Endothelial cell of umbilical vein (primary cell): ENCODE data around the gene IPO13. TPM values are rescaled to one million over a fixed set of nuclear protein-coding genes. Genes with fewer than 3 reads are reported as not detected.

ENCODE experiments used
- BruUV-seq: library from RNA; stranded (reverse); fragments of 400-500 nt; replicated peaks from 2 replicates; lab custom pipeline; 2021; lab: Mats Ljungman, UMichigan
- CTCF ChIA-PET: fragments of 300-600, 350-600 bp; sonication (Branson Sonifier 250); formaldehyde crosslinking; loops from one replicate; lab custom pipeline; 2021; ENCODE audit warnings: antibody characterized with exemption, inconsistent platforms; lab: Charles Lee
- POLR2A ChIA-PET: fragments of 300-600, 350-600 bp; sonication (Branson Sonifier 250); formaldehyde crosslinking; loops from one replicate; lab custom pipeline; 2021; ENCODE audit warnings: antibody characterized with exemption, inconsistent platforms; lab: Charles Lee
- DNase-seq: peaks from one replicate; pipeline ENCODE4 v3.0.0-alpha.2; 2011; ENCODE audit warnings: low read depth, low spot score
- FAIRE-seq: peaks from 2 replicates; lab custom pipeline; 2011; peaks lifted over from hg19 to GRCh38; lab: Jason Lieb, UNC
- H2AFZ ChIP-seq: 2 replicates; pipeline ENCODE4 v1.6.0; 2012; ENCODE audit warnings: low read depth, low read length, control low read depth, inconsistent platforms
- H3K27ac ChIP-seq: 2 replicates; pipeline ENCODE4 v1.5.1; 2011; ENCODE audit warnings: low read depth, mild to moderate bottlenecking, control low read depth, low read length, moderate library complexity; ENCODE audit not compliant: insufficient read depth
- H3K27me3 ChIP-seq, 2 experiments: 2 replicates each; pipeline versions ENCODE4 v1.6.0 to v1.6.1; 2011; ENCODE audit warnings: low read length in 2 of 2, mixed read lengths in 1 of 2; ENCODE audit not compliant: control insufficient read depth in 2 of 2, insufficient read depth in 2 of 2
- H3K36me3 ChIP-seq, 2 experiments: 2 replicates in 1 of 2; 3 replicates in 1 of 2; pipeline ENCODE4 v1.5.1; 2011; ENCODE audit warnings: low read length in 2 of 2, mild to moderate bottlenecking in 1 of 2, moderate library complexity in 1 of 2; ENCODE audit not compliant: control insufficient read depth in 2 of 2, insufficient read depth in 2 of 2; ENCODE audit errors: extremely low read depth in 1 of 2
- H3K4me1 ChIP-seq: 3 replicates; pipeline ENCODE4 v1.5.1; 2011; ENCODE audit warnings: mild to moderate bottlenecking, low read length; ENCODE audit not compliant: control insufficient read depth, insufficient read depth; ENCODE audit errors: extremely low read depth
- H3K4me2 ChIP-seq: 2 replicates; pipeline ENCODE4 v1.6.1; 2011; ENCODE audit warnings: low read length, control low read depth, mixed read lengths; ENCODE audit not compliant: insufficient read depth
- H3K4me3 ChIP-seq, 3 experiments: fragments of 200-600 bp in 1 of 3; sonication (generic), shearing (Covaris generic) in 1 of 3; replicated peaks in 1 of 3; 2 replicates each; pipeline ENCODE4 v1.5.1; 2011 to 2016; ENCODE audit warnings: control low read depth in 3 of 3, low read length in 3 of 3, mild to moderate bottlenecking in 2 of 3, inconsistent platforms in 1 of 3, low read depth in 1 of 3, moderate library complexity in 1 of 3; ENCODE audit not compliant: insufficient read depth in 1 of 3
- H3K79me2 ChIP-seq: 2 replicates; pipeline ENCODE4 v1.6.0; 2012; ENCODE audit warnings: low read length, inconsistent platforms; ENCODE audit not compliant: control insufficient read depth, insufficient read depth
- H3K9ac ChIP-seq: replicated peaks from 2 replicates; pipeline ENCODE3; 2011; ENCODE audit warnings: low read length, control low read depth; ENCODE audit not compliant: insufficient read depth; ENCODE audit errors: extremely low read depth
- H3K9me1 ChIP-seq: replicated peaks from 3 replicates; pipeline ENCODE4 v1.6.0; 2011; ENCODE audit warnings: mild to moderate bottlenecking, low read length; ENCODE audit not compliant: control insufficient read depth, insufficient read depth; ENCODE audit errors: extremely low read depth
- H3K9me3 ChIP-seq: replicated peaks from 2 replicates; pipeline ENCODE4 v1.5.1; 2012; ENCODE audit warnings: low read length, inconsistent platforms; ENCODE audit not compliant: control insufficient read depth, insufficient read depth
- H4K20me1 ChIP-seq: replicated peaks from 2 replicates; pipeline ENCODE3; 2011; ENCODE audit warnings: mild to moderate bottlenecking, low read length; ENCODE audit not compliant: control insufficient read depth, insufficient read depth; ENCODE audit errors: extremely low read depth
- CTCF ChIP-seq, 2 donors: IDR thresholded peaks; 1 replicate in 1 of 2; 2 replicates in 1 of 2; pipeline ENCODE4 v1.5.1; 2011; ENCODE audit warnings: low read length in 2 of 2, mild to moderate bottlenecking in 2 of 2, moderate library complexity in 2 of 2, control low read depth in 1 of 2, inconsistent platforms in 1 of 2, low read depth in 1 of 2; ENCODE audit not compliant: insufficient read depth in 1 of 2; ENCODE audit errors: extremely low read depth in 1 of 2
- EZH2 ChIP-seq: IDR thresholded peaks from 2 replicates; pipeline ENCODE4 v1.6.1; 2012; ENCODE audit warnings: borderline replicate concordance, low read depth, mild to moderate bottlenecking, moderate library complexity, low read length, inconsistent platforms; ENCODE audit not compliant: severe bottlenecking
- FOS ChIP-seq: IDR thresholded peaks from 2 replicates; pipeline ENCODE4 v1.6.1; 2011; ENCODE audit warnings: mild to moderate bottlenecking, low read length, moderate library complexity, borderline replicate concordance; ENCODE audit not compliant: insufficient read depth
- GATA2 ChIP-seq: IDR thresholded peaks from 2 replicates; pipeline ENCODE4 v1.7.0; 2011; ENCODE audit warnings: low read depth, mild to moderate bottlenecking, moderate library complexity, mixed read lengths, low read length; ENCODE audit not compliant: insufficient read length, insufficient read depth
- JUN ChIP-seq: IDR thresholded peaks from 2 replicates; pipeline ENCODE4 v1.6.1; 2011; ENCODE audit warnings: borderline replicate concordance, low read depth; ENCODE audit not compliant: insufficient read length, insufficient read depth
- MAX ChIP-seq: IDR thresholded peaks from 2 replicates; pipeline ENCODE4 v1.6.1; 2011; ENCODE audit not compliant: insufficient read depth, insufficient read length
- MYC ChIP-seq: IDR thresholded peaks from one replicate; pipeline ENCODE4 v1.6.1; 2011; ENCODE audit warnings: mild to moderate bottlenecking, low read depth, low read length
- POLR2A ChIP-seq: IDR thresholded peaks from 2 replicates; pipeline ENCODE4 v1.6.1; 2012; ENCODE audit warnings: low read depth, mild to moderate bottlenecking, control low read depth, low read length
- POLR2AphosphoS5 ChIP-seq: IDR thresholded peaks from 2 replicates; pipeline ENCODE4 v1.6.1; 2012; ENCODE audit warnings: low read depth, mild to moderate bottlenecking, control low read depth, low read length, moderate library complexity; ENCODE audit not compliant: insufficient read depth
- dilution Hi-C: fragments of 300-500 bp; cut with MboI; formaldehyde crosslinking; loops from one replicate; pipeline ENCODE4 v1.15.0; 2019; ENCODE audit warnings: low sequenced_read_pairs; ENCODE audit not compliant: extremely low pct_ligation_motif_present
- intact Hi-C: fragments of 100-400 bp; cut with micrococcal nuclease; formaldehyde crosslinking; loops from one replicate; pipeline ENCODE4 v1.10.0; 2022
- polyA plus RNA-seq, 4 experiments: library from polyadenylated mRNA; depleted of rRNA in 3 of 4; stranded (reverse) in 3 of 4; unstranded in 1 of 4; fragments of >200 nt; gene quantifications; 2 replicates each; pipeline versions ENCODE4 v1.2.1 to v1.2.3, GENCODE V29; 2011 to 2012; ENCODE audit warnings: missing spikeins in 1 of 4
- total RNA-seq: library from RNA; stranded (reverse); gene quantifications from 2 replicates; pipeline ENCODE4 v1.2.3, GENCODE V29; 2021

IPO13 gene
- total and polyA plus RNA-seq, 2 donors (not counting 3 experiments of a cell fraction or from before 2014, with no cell fraction given) = 28.9 to 29.3 TPM

GRCh38 chr1:43938892-43939587 is 7.7 kb upstream of the IPO13 start:
- Histone ChIP-seq H3K79me2 (no peaks in the 10 kb centered on the region), H3K9me1 (no peaks in the 10 kb centered on the region), H3K9ac (no peak overlapping the region), H3K27me3 (peaks cover under 1 to 3% of the 10 kb centered on the region in 2 experiments), H3K36me3 (no peaks in the 10 kb centered on the region), H3K4me2 (no peak overlapping the region), H3K27ac (no peak overlapping the region), H3K4me1 (no peaks in the 10 kb centered on the region), H3K9me3 (no peaks in the 10 kb centered on the region), H3K4me3 (no peak overlapping the region), H2AFZ (no peak overlapping the region), H4K20me1 (no peaks in the 10 kb centered on the region)
- ChIA-PET POLR2A (no interaction called here), CTCF (interaction anchor here (1.4 to 18.1 kb wide), 3 partner anchors 9 to 175 kb away, joined by 5 to 965 read pairs (median 9); no protein-coding TSS in a partner anchor)
- TF ChIP-seq MYC (no peak), EZH2 (no peak), MAX (no peak), GATA2 (no peak), CTCF (IDR thresholded peaks at IDR 0.05; ENCODE audit: extremely low read depth in 1 of 2, insufficient read depth in 1 of 2, low read depth in 1 of 2, low read length in 2 of 2) (no peak), POLR2A (no peak), POLR2AphosphoS5 (no peak), FOS (no peak), JUN (no peak)
- DNase-seq (no peak), FAIRE-seq (no peak)
- dilution Hi-C loops = loop anchor here (25.0 kb wide), 1 partner anchor 177 kb away; no protein-coding TSS in a partner anchor
- intact Hi-C loops = no loop called here
- no TSS peak for BruUV-seq
